Gastrocnemius medialis (tissue), 4 donors: ENCODE results near the gene ARHGAP15. TPM values are rescaled to one million over a fixed set of nuclear protein-coding genes. Genes with fewer than 3 reads are reported as not detected.

Experiments used
- ATAC-seq, 2 donors: fragments of 150-250 bp; one replicate each; pipeline ENCODE4 v1.9.1; 2016
- DNase-seq, 2 donors: peaks; one replicate each; pipeline ENCODE4 v3.0.0-alpha.2; 2019
- H3K27ac ChIP-seq, 4 donors: fragments of 200-600 bp; sonication (generic); 1 replicate in 1 of 4; 2 replicates in 3 of 4; pipeline ENCODE4 v1.5.1; 2016 to 2018; ENCODE audit warnings: mild to moderate bottlenecking in 2 of 4, moderate library complexity in 1 of 4
- H3K27me3 ChIP-seq, 3 donors: fragments of 200-600 bp; sonication (generic) in 2 of 3; 1 replicate in 1 of 3; 2 replicates in 2 of 3; pipeline versions ENCODE4 v1.5.1 to v1.6.0; 2016 to 2019; ENCODE audit warnings: mild to moderate bottlenecking in 1 of 3, moderate library complexity in 1 of 3
- H3K36me3 ChIP-seq, 2 donors: fragments of 200-600 bp; sonication (generic) in 1 of 2; one replicate each; pipeline ENCODE4 v1.5.1; 2017 to 2018
- H3K4me1 ChIP-seq, 2 donors: fragments of 200-600 bp; sonication (generic) in 1 of 2; one replicate each; pipeline ENCODE4 v1.5.1; 2016 to 2017; ENCODE audit warnings: mild to moderate bottlenecking in 2 of 2
- H3K4me3 ChIP-seq, 4 donors: fragments of 200-600 bp; sonication (generic) in 3 of 4; 1 replicate in 1 of 4; 2 replicates in 3 of 4; pipeline ENCODE4 v1.5.1; 2016 to 2019; ENCODE audit warnings: mild to moderate bottlenecking in 2 of 4
- H3K9me3 ChIP-seq, 3 donors: fragments of 200-600 bp; sonication (generic) in 2 of 3; 1 replicate in 1 of 3; 2 replicates in 2 of 3; pipeline ENCODE4 v1.5.1; 2016 to 2019
- POLR2A ChIP-seq, 2 donors: fragments of 450-650 bp; IDR thresholded peaks; one replicate each; pipeline ENCODE4 v1.6.1; 2017; ENCODE audit warnings: antibody characterized with exemption in 2 of 2, mild to moderate bottlenecking in 2 of 2, moderate library complexity in 2 of 2
- in situ Hi-C, 4 donors: fragments of 200-750 bp; cut with MboI; loops; one replicate each; pipeline versions ENCODE4 v1.15.0 to v1.8.0; 2017; ENCODE audit warnings: low sequenced_read_pairs in 4 of 4
- intact Hi-C: fragments of 100-400 bp; cut with DNase I; formaldehyde crosslinking; loops from one replicate; pipeline ENCODE4 v1.15.1; 2023; ENCODE audit warnings: low total_unique reads
- total RNA-seq, 4 donors: library from RNA; depleted of rRNA; stranded (reverse); fragments of >200 nt; gene quantifications; one replicate each; pipeline versions ENCODE4 v1.1.0 to v1.2.3, GENCODE V29; 2016
- TF ChIP-seq, protein P1 (sequence below), 5 experiments: fragments of 450-650 bp in 3 of 5; fragments of 200-600 bp in 2 of 5; sonication (generic) in 2 of 5; IDR thresholded peaks in 4 of 5; conservative IDR thresholded peaks in 1 of 5; 1 replicate in 4 of 5; 2 replicates in 1 of 5; pipeline ENCODE4 v1.5.1; 2016 to 2019; ENCODE audit warnings: antibody characterized with exemption in 5 of 5, mild to moderate bottlenecking in 3 of 5, moderate library complexity in 3 of 5

ARHGAP15 gene
- total RNA-seq, 4 donors from 2014 or later: 1.2 to 3.2 (median 1.3) TPM; not detected in 1

DNA sequence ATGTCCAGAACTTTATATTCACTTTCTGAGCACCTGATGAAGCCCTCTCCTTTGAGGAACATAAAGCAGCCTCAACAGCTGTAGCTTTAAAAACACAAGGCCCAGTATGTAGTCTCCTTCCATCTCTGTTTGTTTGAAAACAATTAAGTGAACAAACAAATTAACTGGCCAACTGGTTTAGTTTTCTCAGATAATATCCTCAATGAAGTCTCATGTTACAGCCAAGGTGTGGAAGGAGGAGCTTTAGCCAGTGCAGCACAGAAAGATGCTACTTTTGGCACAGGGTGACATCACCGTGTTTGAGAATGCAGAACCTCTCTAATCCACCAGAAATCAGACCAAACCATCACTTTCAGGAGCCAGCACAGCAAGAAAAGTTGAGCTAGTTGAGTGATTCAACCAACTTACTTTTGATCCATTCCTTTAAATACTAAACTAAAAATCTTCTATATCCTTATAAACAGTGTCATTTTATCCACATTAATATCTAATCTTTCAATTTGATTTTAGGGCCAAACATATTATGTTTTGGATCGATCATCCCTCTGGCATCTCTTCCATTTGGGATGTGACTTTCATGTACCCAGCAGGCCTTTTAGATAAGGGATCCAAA lies 488.7 kb downstream of the ARHGAP15 start:
- Histone ChIP-seq H3K4me3 (no peak overlapping the region), H3K27ac (no peak overlapping the region), H3K9me3 (no peaks in the 10 kb centered on the region), H3K36me3 (no peaks in the 10 kb centered on the region), H3K4me1 (no peaks in the 10 kb centered on the region), H3K27me3 (no peaks in the 10 kb centered on the region)
- no peak for DNase-seq
- TF ChIP-seq, protein P1, sequence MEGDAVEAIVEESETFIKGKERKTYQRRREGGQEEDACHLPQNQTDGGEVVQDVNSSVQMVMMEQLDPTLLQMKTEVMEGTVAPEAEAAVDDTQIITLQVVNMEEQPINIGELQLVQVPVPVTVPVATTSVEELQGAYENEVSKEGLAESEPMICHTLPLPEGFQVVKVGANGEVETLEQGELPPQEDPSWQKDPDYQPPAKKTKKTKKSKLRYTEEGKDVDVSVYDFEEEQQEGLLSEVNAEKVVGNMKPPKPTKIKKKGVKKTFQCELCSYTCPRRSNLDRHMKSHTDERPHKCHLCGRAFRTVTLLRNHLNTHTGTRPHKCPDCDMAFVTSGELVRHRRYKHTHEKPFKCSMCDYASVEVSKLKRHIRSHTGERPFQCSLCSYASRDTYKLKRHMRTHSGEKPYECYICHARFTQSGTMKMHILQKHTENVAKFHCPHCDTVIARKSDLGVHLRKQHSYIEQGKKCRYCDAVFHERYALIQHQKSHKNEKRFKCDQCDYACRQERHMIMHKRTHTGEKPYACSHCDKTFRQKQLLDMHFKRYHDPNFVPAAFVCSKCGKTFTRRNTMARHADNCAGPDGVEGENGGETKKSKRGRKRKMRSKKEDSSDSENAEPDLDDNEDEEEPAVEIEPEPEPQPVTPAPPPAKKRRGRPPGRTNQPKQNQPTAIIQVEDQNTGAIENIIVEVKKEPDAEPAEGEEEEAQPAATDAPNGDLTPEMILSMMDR (IDR thresholded peaks at IDR 0.05 in 4 of 5, conservative IDR thresholded peaks at IDR 0.05 in 1 of 5): no peak
- no peak for TF ChIP-seq POLR2A (IDR thresholded peaks at IDR 0.05)
- intact Hi-C loops (no loop called here), in situ Hi-C loops (no loop called here)
- no peak for ATAC-seq

DNA sequence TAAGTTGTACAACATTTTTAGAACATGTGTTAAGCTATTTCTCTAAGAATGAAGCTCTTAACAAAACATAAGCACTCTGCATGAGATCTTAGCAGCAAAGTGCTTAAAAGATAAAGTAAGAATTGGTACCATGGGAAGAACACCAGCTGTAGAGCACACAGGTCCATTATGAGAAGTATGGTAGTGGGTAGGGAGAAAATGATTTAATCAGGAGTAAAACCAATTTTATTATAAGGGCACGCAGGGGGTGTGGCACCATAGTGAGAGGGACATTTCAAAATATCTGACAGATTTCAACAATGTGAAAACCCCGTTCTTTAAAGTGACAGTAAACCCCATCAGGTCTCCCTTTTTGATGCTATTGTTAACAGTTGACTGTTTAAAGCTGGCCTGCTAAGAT lies 492.9 kb downstream of the ARHGAP15 start:
- in situ Hi-C loops: no loop called here
- ATAC-seq (no peak), DNase-seq (no peak)
- no peak overlapping the region for H3K27ac ChIP-seq
- intact Hi-C loops: no loop called here
- no peak for TF ChIP-seq POLR2A (IDR thresholded peaks at IDR 0.05)
- TF ChIP-seq, protein P1 (IDR thresholded peaks at IDR 0.05 in 4 of 5, conservative IDR thresholded peaks at IDR 0.05 in 1 of 5): no peak
- H3K36me3 ChIP-seq: no peaks in the 10 kb centered on the region
- no peak overlapping the region for H3K4me3 ChIP-seq
- no peaks in the 10 kb centered on the region for H3K27me3 ChIP-seq
- no peaks in the 10 kb centered on the region for H3K4me1 ChIP-seq
- no peaks in the 10 kb centered on the region for H3K9me3 ChIP-seq

DNA sequence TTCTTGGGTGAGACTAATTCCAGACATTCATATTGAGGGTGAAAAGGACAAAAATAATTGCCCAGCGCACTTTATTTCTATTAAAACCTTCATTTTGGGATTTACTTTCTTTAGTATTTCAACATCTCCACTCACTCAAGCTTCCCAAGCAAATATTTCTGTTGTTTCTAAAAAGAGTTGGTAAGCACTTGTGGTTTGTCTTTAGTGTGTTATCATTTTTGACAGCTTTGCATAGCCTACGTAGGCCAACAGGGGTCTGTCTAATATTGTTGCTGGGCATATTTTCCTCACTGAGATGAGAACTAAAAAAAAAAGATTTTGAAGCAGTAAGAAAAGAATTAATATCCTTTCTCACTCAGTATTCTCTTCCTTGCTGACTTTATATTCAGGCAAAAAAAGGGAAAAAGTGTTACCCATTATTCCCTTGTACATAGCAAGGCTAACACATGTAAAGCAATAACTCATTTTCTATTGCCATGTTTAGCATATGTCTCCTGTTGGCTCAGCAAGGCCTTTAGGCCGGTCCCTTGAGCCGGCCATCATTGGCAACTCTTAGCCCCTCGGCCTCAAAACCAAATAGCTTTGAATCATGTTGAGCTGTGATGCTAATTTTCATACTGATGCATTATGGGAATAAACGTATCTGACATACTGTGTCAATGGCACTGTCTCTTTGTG lies 494.2 kb downstream of the ARHGAP15 start:
- no peak for DNase-seq
- ATAC-seq: no peak
- TF ChIP-seq POLR2A (IDR thresholded peaks at IDR 0.05): no peak
- TF ChIP-seq, protein P1 (IDR thresholded peaks at IDR 0.05 in 4 of 5, conservative IDR thresholded peaks at IDR 0.05 in 1 of 5): no peak
- Histone ChIP-seq H3K4me1 (no peaks in the 10 kb centered on the region), H3K27me3 (no peaks in the 10 kb centered on the region), H3K9me3 (no peaks in the 10 kb centered on the region), H3K4me3 (no peak overlapping the region), H3K27ac (no peak overlapping the region), H3K36me3 (no peaks in the 10 kb centered on the region)
- intact Hi-C loops: no loop called here
- in situ Hi-C loops: no loop called here

DNA sequence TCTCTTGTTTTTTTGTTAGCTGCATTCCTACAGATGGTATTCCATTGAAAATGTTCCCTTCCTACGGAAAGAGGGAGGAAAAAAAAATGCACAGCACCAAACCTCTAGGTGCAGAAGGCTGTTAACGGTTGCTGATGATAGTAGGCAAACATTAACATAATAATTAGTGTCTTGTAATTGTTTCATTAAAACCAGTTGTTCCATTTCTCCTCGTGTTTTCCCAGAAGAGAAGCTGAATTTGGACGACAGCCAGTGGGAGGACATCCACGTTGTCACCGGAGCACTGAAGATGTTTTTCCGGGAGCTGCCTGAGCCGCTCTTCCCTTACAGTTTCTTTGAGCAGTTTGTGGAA lies 494.7 kb downstream of the ARHGAP15 start:
- Histone ChIP-seq H3K27me3 (no peaks in the 10 kb centered on the region), H3K9me3 (no peaks in the 10 kb centered on the region), H3K4me1 (no peaks in the 10 kb centered on the region), H3K36me3 (no peaks in the 10 kb centered on the region), H3K4me3 (no peak overlapping the region), H3K27ac (no peak overlapping the region)
- intact Hi-C loops: no loop called here
- TF ChIP-seq, protein P1 (IDR thresholded peaks at IDR 0.05 in 4 of 5, conservative IDR thresholded peaks at IDR 0.05 in 1 of 5): no peak
- TF ChIP-seq POLR2A (IDR thresholded peaks at IDR 0.05): no peak
- ATAC-seq (no peak), DNase-seq (no peak)
- in situ Hi-C loops: no loop called here
